ENCODE results near the gene CLTB.
"Not testable (repeated sequence)": the region's sequence is repeated elsewhere in the genome, so short reads cannot be mapped to it uniquely, and the experiment has no call there.

The CLTB gene

GRCh38 chr5:176427971-176428370, 11.6 kb upstream of the CLTB start:
- DNase-seq (ENCODE audit: low spot score): peak; percentile 62

- no peak for DNase-seq (ENCODE audit: low spot score)
Observed at GRCh38 chr5:176426876-176427275, 10.5 kb upstream of the CLTB start.

- DNase-seq (ENCODE audit: low spot score): no peak
Observed at GRCh38 chr5:176425791-176426190, 9.5 kb upstream of the CLTB start.

- DNase-seq (ENCODE audit: low spot score): peak; percentile 76
Observed at GRCh38 chr5:176425138-176425537, 8.8 kb upstream of the CLTB start.

- DNase-seq (ENCODE audit: low spot score): no peak
Observed at GRCh38 chr5:176424181-176424580, 7.8 kb upstream of the CLTB start.

GRCh38 chr5:176420972-176421544, 4.7 kb upstream of the CLTB start:
- no peak for DNase-seq (ENCODE audit: low spot score)

GRCh38 chr5:176420086-176420485, 3.7 kb upstream of the CLTB start:
- no peak for DNase-seq (ENCODE audit: low spot score)

- DNase-seq (ENCODE audit: low spot score): peak; percentile 93
Observed at GRCh38 chr5:176418251-176418650, 1.9 kb upstream of the CLTB start.

- no peak for DNase-seq (ENCODE audit: low spot score)
Observed at GRCh38 chr5:176416965-176417364, 626 bp upstream of the CLTB start.

GRCh38 chr5:176415240-176415951, 943 bp downstream of the CLTB start:
- DNase-seq (ENCODE audit: low spot score): peak; percentile 27

- DNase-seq (ENCODE audit: low spot score): no peak
Observed at GRCh38 chr5:176414704-176415103, 1.6 kb downstream of the CLTB start.

- no peak for DNase-seq (ENCODE audit: low spot score)
Observed at GRCh38 chr5:176413709-176414191, 2.6 kb downstream of the CLTB start.

- DNase-seq (ENCODE audit: low spot score): no peak
Observed at GRCh38 chr5:176413255-176413565, 3.1 kb downstream of the CLTB start.

- no peak for DNase-seq (ENCODE audit: low spot score)
Observed at GRCh38 chr5:176412517-176413254, 3.7 kb downstream of the CLTB start.

- peak; percentile 58 for DNase-seq (ENCODE audit: low spot score)
Observed at GRCh38 chr5:176410486-176411180, 5.7 kb downstream of the CLTB start.

GRCh38 chr5:176409765-176410164, 6.6 kb downstream of the CLTB start:
- DNase-seq (ENCODE audit: low spot score): no peak

- DNase-seq (ENCODE audit: low spot score): no peak
Observed at GRCh38 chr5:176408590-176408989, 7.7 kb downstream of the CLTB start.

- DNase-seq (ENCODE audit: low spot score): not testable (repeated sequence)
Observed at GRCh38 chr5:176408252-176408573, 8.1 kb downstream of the CLTB start.

- no peak for DNase-seq (ENCODE audit: low spot score)
Observed at GRCh38 chr5:176407456-176408251, 8.7 kb downstream of the CLTB start.

GRCh38 chr5:176406436-176407052, 9.8 kb downstream of the CLTB start:
- DNase-seq (ENCODE audit: low spot score): no peak

- DNase-seq (ENCODE audit: low spot score): no peak
Observed at GRCh38 chr5:176405656-176406435, 10.5 kb downstream of the CLTB start.
